Loucy (cell line): ENCODE data around the gene CCKAR.

ENCODE experiments used
- CTCF ChIP-seq: fragments of 200-600 bp; sonication (generic); conservative IDR thresholded peaks from 2 replicates; pipeline ENCODE4 v1.5.1; 2014; ENCODE audit warnings: mild to moderate bottlenecking, antibody characterized with exemption, low read length
- EZH2phosphoT487 ChIP-seq: fragments of 200-600 bp; IDR thresholded peaks from 2 replicates; pipeline ENCODE4 v1.6.1; 2018; ENCODE audit warnings: antibody characterized with exemption, mild to moderate bottlenecking, moderate library complexity, borderline replicate concordance

DNA sequence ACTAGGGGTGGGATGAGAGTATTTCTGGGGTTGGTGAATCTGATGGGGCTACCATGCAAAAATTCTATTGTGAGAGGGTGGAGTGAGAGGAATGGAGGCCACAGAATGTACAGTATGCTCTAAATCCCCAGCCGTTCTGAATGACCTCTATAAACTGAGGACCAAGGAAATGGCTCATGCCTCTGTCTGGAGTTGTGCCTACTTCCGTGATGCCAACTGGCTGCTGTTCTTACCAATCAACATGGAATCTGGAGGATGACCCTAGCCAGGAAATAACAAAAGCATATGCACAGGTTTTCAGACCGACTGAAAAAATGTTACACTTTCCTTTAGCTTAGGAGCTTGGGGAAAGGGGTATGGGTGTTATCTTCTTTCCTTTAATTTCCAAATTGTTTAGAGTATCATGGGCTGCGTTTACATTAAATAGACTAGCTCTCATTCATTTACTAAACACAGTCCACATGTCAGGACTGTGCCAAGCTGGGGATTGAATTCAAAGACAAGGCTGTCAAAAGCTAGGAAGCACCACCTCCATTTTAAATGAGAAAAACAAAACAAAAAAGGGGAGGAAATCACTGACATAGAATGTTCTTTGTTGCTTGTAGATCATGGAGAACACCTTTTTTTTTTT, 20.2 kb upstream of the CCKAR start:
- no peak for TF ChIP-seq CTCF
- no peak for TF ChIP-seq EZH2phosphoT487
